RWPE2 (cell line): ENCODE measurements around the gene COG4.
A peak's percentile ranks its signal among the peaks of the same experiment; 100 is the strongest.

ENCODE experiments used
- ATAC-seq: fragments of 200-7000 bp; cut with Tn5 transposase; 3 replicates; pipeline ENCODE4 v1.9.1; 2021; ENCODE audit warnings: low read depth
- DNase-seq: peaks from one replicate; pipeline ENCODE4 v3.0.0-alpha.2; 2020; ENCODE audit warnings: low spot score
- H3K27ac ChIP-seq: fragments of 450-650 bp; 2 replicates; pipeline ENCODE4 v1.5.1; 2017; ENCODE audit warnings: mild to moderate bottlenecking; ENCODE audit not compliant: poor library complexity, severe bottlenecking
- H3K27me3 ChIP-seq: fragments of 250-450 bp; sonication (Bioruptor Pico); 2 replicates; pipeline ENCODE4 v1.5.1; 2021; ENCODE audit warnings: mild to moderate bottlenecking, moderate library complexity; ENCODE audit not compliant: insufficient read depth, poor library complexity, severe bottlenecking
- H3K36me3 ChIP-seq: fragments of 250-450 bp; sonication (Bioruptor Pico); 2 replicates; pipeline ENCODE4 v1.5.1; 2020; ENCODE audit warnings: low read depth, mild to moderate bottlenecking, moderate library complexity
- H3K4me1 ChIP-seq: fragments of 250-450 bp; sonication (Bioruptor Pico); 2 replicates; pipeline ENCODE4 v1.5.1; 2021; ENCODE audit warnings: mild to moderate bottlenecking, moderate library complexity; ENCODE audit not compliant: insufficient read depth, poor library complexity, severe bottlenecking
- H3K4me3 ChIP-seq: fragments of 250-450 bp; sonication (Bioruptor Pico); 2 replicates; pipeline ENCODE4 v1.5.1; 2021; ENCODE audit warnings: mild to moderate bottlenecking, moderate library complexity; ENCODE audit not compliant: severe bottlenecking
- H3K9me3 ChIP-seq: fragments of 250-450 bp; sonication (Bioruptor Pico); 2 replicates; pipeline ENCODE4 v1.5.1; 2021; ENCODE audit warnings: mild to moderate bottlenecking, moderate library complexity; ENCODE audit not compliant: severe bottlenecking
- CTCF ChIP-seq: fragments of 450-650 bp; IDR thresholded peaks from one replicate; pipeline ENCODE4 v1.5.1; 2017; ENCODE audit warnings: mild to moderate bottlenecking, moderate library complexity; ENCODE audit not compliant: poor library complexity, severe bottlenecking

Gene COG4

GRCh38 chr16:70570967-70571570 is 47.7 kb upstream of the COG4 start:
- ATAC-seq (no peak), DNase-seq (no peak)
- Histone ChIP-seq H3K9me3 (no peaks in the 10 kb centered on the region), H3K27ac (no peak overlapping the region), H3K4me1 (no peaks in the 10 kb centered on the region), H3K27me3 (no peaks in the 10 kb centered on the region), H3K4me3 (no peak overlapping the region), H3K36me3 (peaks cover 91% of the 10 kb centered on the region)
- no peak for TF ChIP-seq CTCF

DNA sequence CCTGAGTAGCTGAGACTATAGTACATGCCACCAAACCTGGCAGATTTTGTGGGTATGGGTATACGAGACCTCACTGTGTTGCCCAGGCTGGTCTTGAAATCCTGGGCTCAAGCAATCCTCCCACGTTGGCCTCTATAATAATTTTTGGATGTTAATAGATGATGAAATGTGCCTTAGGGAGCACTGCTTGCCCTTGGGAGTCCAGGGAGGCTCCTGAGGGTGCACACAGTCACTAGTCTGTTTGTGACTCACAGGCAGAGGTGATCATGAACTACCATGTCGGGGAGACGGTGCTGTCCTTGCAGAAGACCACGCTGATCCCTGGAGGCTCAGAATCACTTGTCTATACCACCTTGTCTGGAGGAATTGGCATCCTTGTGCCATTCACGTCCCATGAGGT is 46.4 kb upstream of the COG4 start:
- H3K36me3 ChIP-seq, result peaks cover 99% of the 10 kb centered on the region
- H3K9me3 ChIP-seq, result no peaks in the 10 kb centered on the region
- ATAC-seq (no peak), DNase-seq (no peak)
- no peak overlapping the region for H3K4me3 ChIP-seq
- no peaks in the 10 kb centered on the region for H3K4me1 ChIP-seq
- H3K27me3 ChIP-seq, result no peaks in the 10 kb centered on the region
- no peak for TF ChIP-seq CTCF
- H3K27ac ChIP-seq, result no peak overlapping the region

GRCh38 chr16:70568601-70569237 is 45.4 kb upstream of the COG4 start:
- DNase-seq (no peak), ATAC-seq (peak; percentile 40; the same call in 2 of the 3 replicates)
- no peak overlapping the region for H3K27ac ChIP-seq
- no peaks in the 10 kb centered on the region for H3K27me3 ChIP-seq
- no peak overlapping the region for H3K4me3 ChIP-seq
- peaks cover 99% of the 10 kb centered on the region for H3K36me3 ChIP-seq
- H3K4me1 ChIP-seq, result no peaks in the 10 kb centered on the region
- no peaks in the 10 kb centered on the region for H3K9me3 ChIP-seq
- TF ChIP-seq CTCF, result no peak

DNA sequence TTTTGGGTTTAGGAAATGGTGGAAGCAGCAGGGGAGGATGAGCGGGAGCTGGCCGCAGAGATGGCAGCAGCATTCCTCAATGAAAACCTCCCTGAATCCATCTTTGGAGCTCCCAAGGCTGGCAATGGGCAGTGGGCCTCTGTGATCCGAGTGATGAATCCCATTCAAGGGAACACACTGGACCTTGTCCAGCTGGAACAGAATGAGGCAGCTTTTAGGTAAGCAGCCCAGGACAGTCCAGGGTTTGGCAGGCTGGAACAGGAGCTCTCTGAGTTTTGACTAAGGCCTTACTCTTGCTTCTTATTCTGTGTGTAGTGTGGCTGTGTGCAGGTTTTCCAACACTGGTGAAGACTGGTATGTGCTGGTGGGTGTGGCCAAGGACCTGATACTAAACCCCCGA is 41.7 kb upstream of the COG4 start:
- Histone ChIP-seq H3K9me3 (no peaks in the 10 kb centered on the region), H3K4me1 (no peaks in the 10 kb centered on the region), H3K4me3 (no peak overlapping the region), H3K27me3 (no peaks in the 10 kb centered on the region), H3K36me3 (peaks cover 100% of the 10 kb centered on the region), H3K27ac (no peak overlapping the region)
- DNase-seq, result no peak
- ATAC-seq, result no peak
- no peak for TF ChIP-seq CTCF

DNA sequence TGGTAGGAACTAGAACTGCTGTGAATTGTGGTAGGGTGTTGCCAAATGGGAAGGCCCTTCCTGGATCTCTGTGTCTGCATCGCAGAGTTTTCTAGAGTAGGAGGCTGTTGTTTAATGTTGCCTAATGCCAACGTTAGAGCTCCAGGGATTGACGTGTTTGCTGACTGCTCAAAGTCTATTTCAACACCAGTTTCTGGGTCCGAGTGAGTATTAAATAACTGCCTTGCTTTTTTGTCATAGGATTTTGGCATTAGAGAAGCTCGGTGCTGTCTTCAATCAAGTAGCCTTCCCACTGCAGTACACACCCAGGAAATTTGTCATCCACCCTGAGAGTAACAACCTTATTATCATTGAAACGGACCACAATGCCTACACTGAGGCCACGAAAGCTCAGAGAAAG is 40.3 kb upstream of the COG4 start:
- Histone ChIP-seq H3K4me1 (no peaks in the 10 kb centered on the region), H3K4me3 (no peak overlapping the region), H3K27me3 (no peaks in the 10 kb centered on the region), H3K36me3 (peaks cover 100% of the 10 kb centered on the region), H3K9me3 (no peaks in the 10 kb centered on the region), H3K27ac (no peak overlapping the region)
- DNase-seq (no peak), ATAC-seq (no peak)
- TF ChIP-seq CTCF, result no peak
